ENCODE results near the gene BCL2L13. TPM values are rescaled to one million over a fixed set of nuclear protein-coding genes. Genes with fewer than 3 reads are reported as not detected.

BCL2L13 gene
- total RNA-seq, 4 donors from 2014 or later, result 35.2 to 50.1 (median 38.3) TPM

GRCh38 chr22:17724678-17725499 lies 86.3 kb downstream of the BCL2L13 start:
- H3K27ac ChIP-seq, result peak overlapping the region in 1 of 4 donors; percentile 29
- TF ChIP-seq POLR2A (IDR thresholded peaks at IDR 0.05), result no peak
- H3K4me1 ChIP-seq, result peaks cover 0 to 9% (median 0%) of the 10 kb centered on the region in 4 donors
- no peak overlapping the region for H3K4me3 ChIP-seq
- H3K36me3 ChIP-seq, result peaks cover 0 to 30% (median 0%) of the 10 kb centered on the region in 3 donors
- no peak for DNase-seq
- H3K9me3 ChIP-seq, result no peaks in the 10 kb centered on the region
- no peaks in the 10 kb centered on the region for H3K27me3 ChIP-seq

DNA sequence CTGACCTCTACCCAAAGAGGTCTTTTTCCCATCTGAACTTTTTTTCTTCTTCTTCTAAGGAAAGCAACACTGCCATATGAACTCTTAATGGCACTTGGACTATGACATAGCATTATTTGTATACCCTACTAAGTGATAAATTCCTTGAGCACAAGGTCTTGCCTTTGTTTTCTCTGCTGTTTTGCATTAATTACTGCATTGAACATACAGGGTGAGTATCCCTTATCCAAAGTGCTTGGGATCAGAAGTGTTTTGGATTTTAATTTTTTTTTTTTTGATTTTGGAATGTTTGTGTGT lies 86.9 kb downstream of the BCL2L13 start:
- Histone ChIP-seq H3K27me3 (no peaks in the 10 kb centered on the region), H3K36me3 (peaks cover 0 to 36% (median 0%) of the 10 kb centered on the region in 3 donors), H3K4me3 (no peak overlapping the region), H3K9me3 (no peaks in the 10 kb centered on the region), H3K27ac (peak overlapping the region in 1 of 4 donors; percentile 29), H3K4me1 (peaks cover 0 to 9% (median 0%) of the 10 kb centered on the region in 4 donors)
- no peak for DNase-seq
- TF ChIP-seq POLR2A (IDR thresholded peaks at IDR 0.05), result no peak
- TF ChIP-seq, protein P1, sequence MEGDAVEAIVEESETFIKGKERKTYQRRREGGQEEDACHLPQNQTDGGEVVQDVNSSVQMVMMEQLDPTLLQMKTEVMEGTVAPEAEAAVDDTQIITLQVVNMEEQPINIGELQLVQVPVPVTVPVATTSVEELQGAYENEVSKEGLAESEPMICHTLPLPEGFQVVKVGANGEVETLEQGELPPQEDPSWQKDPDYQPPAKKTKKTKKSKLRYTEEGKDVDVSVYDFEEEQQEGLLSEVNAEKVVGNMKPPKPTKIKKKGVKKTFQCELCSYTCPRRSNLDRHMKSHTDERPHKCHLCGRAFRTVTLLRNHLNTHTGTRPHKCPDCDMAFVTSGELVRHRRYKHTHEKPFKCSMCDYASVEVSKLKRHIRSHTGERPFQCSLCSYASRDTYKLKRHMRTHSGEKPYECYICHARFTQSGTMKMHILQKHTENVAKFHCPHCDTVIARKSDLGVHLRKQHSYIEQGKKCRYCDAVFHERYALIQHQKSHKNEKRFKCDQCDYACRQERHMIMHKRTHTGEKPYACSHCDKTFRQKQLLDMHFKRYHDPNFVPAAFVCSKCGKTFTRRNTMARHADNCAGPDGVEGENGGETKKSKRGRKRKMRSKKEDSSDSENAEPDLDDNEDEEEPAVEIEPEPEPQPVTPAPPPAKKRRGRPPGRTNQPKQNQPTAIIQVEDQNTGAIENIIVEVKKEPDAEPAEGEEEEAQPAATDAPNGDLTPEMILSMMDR (IDR thresholded peaks at IDR 0.05), result no peak

- DNase-seq, result no peak
- Histone ChIP-seq H3K4me1 (peaks cover 0 to 9% (median 0%) of the 10 kb centered on the region in 4 donors), H3K27me3 (no peaks in the 10 kb centered on the region), H3K27ac (peak overlapping the region in 1 of 4 donors; percentile 13), H3K9me3 (no peaks in the 10 kb centered on the region), H3K4me3 (no peak overlapping the region), H3K36me3 (peaks cover 0 to 38% (median 0%) of the 10 kb centered on the region in 3 donors)
- TF ChIP-seq, protein P1 (IDR thresholded peaks at IDR 0.05), result no peak
- no peak for TF ChIP-seq POLR2A (IDR thresholded peaks at IDR 0.05)
Observed at GRCh38 chr22:17726006-17726927, 87.7 kb downstream of the BCL2L13 start.

- peaks cover 0 to 46% (median 0%) of the 10 kb centered on the region in 3 donors for H3K36me3 ChIP-seq
- H3K9me3 ChIP-seq, result no peaks in the 10 kb centered on the region
- DNase-seq, result no peak
- peaks cover 0 to 9% (median 0%) of the 10 kb centered on the region in 4 donors for H3K4me1 ChIP-seq
- TF ChIP-seq, protein P1 (IDR thresholded peaks at IDR 0.05), result no peak
- no peak for TF ChIP-seq POLR2A (IDR thresholded peaks at IDR 0.05)
- peak overlapping the region in 1 of 4 donors; percentile 13 for H3K27ac ChIP-seq
- no peak overlapping the region for H3K4me3 ChIP-seq
- no peaks in the 10 kb centered on the region for H3K27me3 ChIP-seq
Observed at GRCh38 chr22:17726928-17727897, 88.7 kb downstream of the BCL2L13 start.

GRCh38 chr22:17728786-17729185 lies 90.2 kb downstream of the BCL2L13 start:
- Histone ChIP-seq H3K27me3 (no peaks in the 10 kb centered on the region), H3K4me1 (peaks cover 0 to 9% (median 0%) of the 10 kb centered on the region in 4 donors), H3K4me3 (no peak overlapping the region), H3K36me3 (peaks cover 0 to 58% (median 0%) of the 10 kb centered on the region in 3 donors), H3K27ac (no peak overlapping the region), H3K9me3 (no peaks in the 10 kb centered on the region)
- TF ChIP-seq POLR2A (IDR thresholded peaks at IDR 0.05), result no peak
- TF ChIP-seq, protein P1 (IDR thresholded peaks at IDR 0.05), result no peak
- DNase-seq, result no peak
